ENCODE measurements around the gene EEF1G. TPM values are rescaled to one million over a fixed set of nuclear protein-coding genes. Genes with fewer than 3 reads are reported as not detected.
A peak's percentile ranks its signal among the peaks of the same experiment; 100 is the strongest.

EEF1G gene
- total and polyA plus RNA-seq, 9 of the 15 experiments (the other 6 are each of a cell fraction or from before 2014, with no cell fraction given): 985 to 2,349 (median 2,035) TPM

GRCh38 chr11:62591448-62592145, 17.9 kb upstream of the EEF1G start, which contains the start of gene TUT1 (continued):
- TF ChIP-seq TRIM25 (IDR thresholded peaks at IDR 0.05; ENCODE audit: borderline replicate concordance) (no peak), U2AF1 (optimal IDR thresholded peaks at IDR 0.05; ENCODE audit: low read depth, low read length) (no peak), TGIF2 (CRISPR knock-in tag; IDR thresholded peaks at IDR 0.05) (no peak), NFIC (IDR thresholded peaks at IDR 0.05) (peak; percentile 62), CBX5 (IDR thresholded peaks at IDR 0.05; ENCODE audit: borderline replicate concordance, low read depth) (peak; percentile 10; the same call in 1 of the 2 replicates), RUNX1 (IDR thresholded peaks at IDR 0.05; ENCODE audit: low read depth) (no peak), ZNF311 (CRISPR knock-in tag; IDR thresholded peaks at IDR 0.05) (no peak), ASH1L (IDR thresholded peaks at IDR 0.05; ENCODE audit: borderline replicate concordance, low read depth, partially characterized antibody) (peak; percentile 57), ZNF318 (IDR thresholded peaks at IDR 0.05; ENCODE audit: borderline replicate concordance in 1 of 2, low read depth in 1 of 2) (no peak), OTX1 (CRISPR knock-in tag; IDR thresholded peaks at IDR 0.05) (peak; percentile 19; the same call in 1 of the 2 replicates), L3MBTL2 (IDR thresholded peaks at IDR 0.05) (peak; percentile 67; the same call in 1 of the 2 replicates), MTA2 (IDR thresholded peaks at IDR 0.05; ENCODE audit: low read depth) (no peak), BRD4 (IDR thresholded peaks at IDR 0.05) (no peak; the same call in 1 of the 2 replicates), ETS2 (tag; IDR thresholded peaks at IDR 0.05; ENCODE audit: borderline replicate concordance, poor library complexity, severe bottlenecking) (no peak), SOX6 (IDR thresholded peaks at IDR 0.05) (peak; percentile 78), ZNF696 (CRISPR knock-in tag; conservative IDR thresholded peaks at IDR 0.05) (no peak), GATAD2B (IDR thresholded peaks at IDR 0.05; ENCODE audit: borderline replicate concordance) (peak; percentile 83; the same call in 1 of the 2 replicates)

Data from K562 (cell line).